ENCODE measurements around the gene ZNF335.
"Not testable (repeated sequence)": the region's sequence is repeated elsewhere in the genome, so short reads cannot be mapped to it uniquely, and the experiment has no call there.

ZNF335 gene

DNA sequence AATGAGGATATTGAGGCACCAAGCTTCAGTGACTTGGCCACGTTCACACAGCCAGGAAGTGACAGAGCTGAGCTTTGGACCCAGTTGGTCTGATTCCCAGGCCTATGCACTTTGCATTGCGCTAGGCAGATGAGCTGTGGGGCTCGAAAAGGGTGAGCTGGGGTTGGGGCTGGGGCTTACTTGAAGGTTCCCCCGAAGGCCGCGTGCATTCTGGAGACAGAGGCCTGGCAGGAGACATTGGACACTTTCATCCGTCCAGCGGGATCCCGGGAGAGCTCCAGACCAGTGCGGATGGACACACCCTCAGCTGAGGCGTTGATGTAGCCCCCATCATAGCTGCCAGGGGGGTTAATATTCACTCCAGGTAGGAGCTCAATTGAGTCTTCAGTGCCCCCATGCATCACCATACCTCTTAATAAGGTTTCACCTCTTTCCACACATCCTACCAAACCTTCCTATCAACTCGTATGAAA lies 62.6 kb downstream of the ZNF335 start:
- TF ChIP-seq, protein P1, sequence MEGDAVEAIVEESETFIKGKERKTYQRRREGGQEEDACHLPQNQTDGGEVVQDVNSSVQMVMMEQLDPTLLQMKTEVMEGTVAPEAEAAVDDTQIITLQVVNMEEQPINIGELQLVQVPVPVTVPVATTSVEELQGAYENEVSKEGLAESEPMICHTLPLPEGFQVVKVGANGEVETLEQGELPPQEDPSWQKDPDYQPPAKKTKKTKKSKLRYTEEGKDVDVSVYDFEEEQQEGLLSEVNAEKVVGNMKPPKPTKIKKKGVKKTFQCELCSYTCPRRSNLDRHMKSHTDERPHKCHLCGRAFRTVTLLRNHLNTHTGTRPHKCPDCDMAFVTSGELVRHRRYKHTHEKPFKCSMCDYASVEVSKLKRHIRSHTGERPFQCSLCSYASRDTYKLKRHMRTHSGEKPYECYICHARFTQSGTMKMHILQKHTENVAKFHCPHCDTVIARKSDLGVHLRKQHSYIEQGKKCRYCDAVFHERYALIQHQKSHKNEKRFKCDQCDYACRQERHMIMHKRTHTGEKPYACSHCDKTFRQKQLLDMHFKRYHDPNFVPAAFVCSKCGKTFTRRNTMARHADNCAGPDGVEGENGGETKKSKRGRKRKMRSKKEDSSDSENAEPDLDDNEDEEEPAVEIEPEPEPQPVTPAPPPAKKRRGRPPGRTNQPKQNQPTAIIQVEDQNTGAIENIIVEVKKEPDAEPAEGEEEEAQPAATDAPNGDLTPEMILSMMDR (IDR thresholded peaks at IDR 0.05; ENCODE audit: extremely low read depth, insufficient read depth, missing control alignments): no peak
- in situ Hi-C loops (cut with MboI; ENCODE audit: low pct_unique_long_range_greater_than_20kb, low sequenced_read_pairs, unreplicated experiment): no loop called here
- no peak for DNase-seq (ENCODE audit: low spot score)

GRCh38 chr20:45908084-45908483 lies 63.9 kb downstream of the ZNF335 start:
- no peak for DNase-seq (ENCODE audit: low spot score)
- in situ Hi-C loops (cut with MboI; ENCODE audit: low pct_unique_long_range_greater_than_20kb, low sequenced_read_pairs, unreplicated experiment): no loop called here
- TF ChIP-seq, protein P1 (IDR thresholded peaks at IDR 0.05; ENCODE audit: extremely low read depth, insufficient read depth, missing control alignments): no peak

- no peak for DNase-seq (ENCODE audit: low spot score)
- TF ChIP-seq, protein P1 (IDR thresholded peaks at IDR 0.05; ENCODE audit: extremely low read depth, insufficient read depth, missing control alignments): no peak
- in situ Hi-C loops (cut with MboI; ENCODE audit: low pct_unique_long_range_greater_than_20kb, low sequenced_read_pairs, unreplicated experiment): no loop called here
Measured at GRCh38 chr20:45907219-45907948, 64.6 kb downstream of the ZNF335 start.

GRCh38 chr20:45905505-45906079 lies 66.4 kb downstream of the ZNF335 start:
- in situ Hi-C loops (cut with MboI; ENCODE audit: low pct_unique_long_range_greater_than_20kb, low sequenced_read_pairs, unreplicated experiment): no loop called here
- no peak for DNase-seq (ENCODE audit: low spot score)
- TF ChIP-seq, protein P1 (IDR thresholded peaks at IDR 0.05; ENCODE audit: extremely low read depth, insufficient read depth, missing control alignments): no peak

GRCh38 chr20:45904583-45905504 lies 67.2 kb downstream of the ZNF335 start:
- TF ChIP-seq, protein P1 (IDR thresholded peaks at IDR 0.05; ENCODE audit: extremely low read depth, insufficient read depth, missing control alignments): no peak
- no peak for DNase-seq (ENCODE audit: low spot score)
- in situ Hi-C loops (cut with MboI; ENCODE audit: low pct_unique_long_range_greater_than_20kb, low sequenced_read_pairs, unreplicated experiment): no loop called here

DNA sequence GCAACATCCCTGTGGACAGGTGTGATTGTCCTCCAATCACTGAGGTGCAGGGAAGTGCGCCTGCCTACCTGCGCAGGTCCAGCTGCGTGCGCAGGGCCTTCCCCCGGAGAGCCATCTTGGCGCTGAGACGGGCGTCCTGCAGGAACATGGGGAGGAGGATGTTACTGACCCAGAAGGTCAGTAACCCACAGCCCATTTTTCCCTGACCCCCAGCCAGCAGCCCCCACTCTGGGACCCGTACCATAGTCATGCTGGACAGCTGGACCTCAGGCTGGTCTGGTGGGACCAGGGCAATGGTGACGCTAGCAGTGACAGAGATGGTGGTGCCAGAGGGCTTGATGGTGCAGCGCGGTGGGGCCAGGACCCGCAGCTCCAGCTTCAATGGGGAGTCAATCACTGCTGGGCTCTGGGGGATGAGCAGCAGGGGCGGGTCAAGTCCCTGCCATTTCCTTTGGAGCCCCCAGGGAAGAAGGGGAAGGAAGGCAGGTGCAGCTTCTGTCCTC lies 69.8 kb downstream of the ZNF335 start:
- no peak for DNase-seq (ENCODE audit: low spot score)
- TF ChIP-seq, protein P1 (IDR thresholded peaks at IDR 0.05; ENCODE audit: extremely low read depth, insufficient read depth, missing control alignments): no peak
- in situ Hi-C loops (cut with MboI; ENCODE audit: low pct_unique_long_range_greater_than_20kb, low sequenced_read_pairs, unreplicated experiment): no loop called here

GRCh38 chr20:45901332-45901731 lies 70.7 kb downstream of the ZNF335 start:
- DNase-seq (ENCODE audit: low spot score); in situ Hi-C loops (cut with MboI; ENCODE audit: low pct_unique_long_range_greater_than_20kb, low sequenced_read_pairs, unreplicated experiment): not testable (repeated sequence)
